Measurements from ENCODE around the gene FOXL2NB. TPM values are rescaled to one million over a fixed set of nuclear protein-coding genes. Genes with fewer than 3 reads are reported as not detected.
A peak's percentile ranks its signal among the peaks of the same experiment; 100 is the strongest.

The FOXL2NB gene
- total RNA-seq, 2 donors from 2014 or later, result not detected

DNA sequence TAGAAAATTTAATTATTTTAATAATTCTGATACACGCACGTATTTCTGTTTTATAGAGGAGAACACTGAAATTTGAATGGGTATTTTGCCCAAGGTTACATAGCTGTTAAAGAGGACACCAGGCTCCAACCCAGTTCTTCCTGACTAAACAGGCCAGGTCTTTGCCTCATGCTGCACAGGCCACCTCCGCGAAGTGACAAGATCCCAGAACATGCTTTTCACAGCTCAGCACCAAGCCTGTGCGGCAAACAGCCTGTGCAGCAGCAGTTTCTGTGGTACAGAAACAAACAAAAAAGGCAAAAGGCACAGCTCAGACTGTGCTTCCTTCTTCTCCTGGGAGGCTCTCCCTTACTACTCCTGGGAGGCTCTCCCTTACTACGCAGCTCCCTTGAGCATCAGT is 6.6 kb upstream of the FOXL2NB start:
- Mint-ChIP-seq H3K36me3 (peaks cover 6 to 18% of the 10 kb centered on the region in 2 donors), H3K9me3 (no peaks in the 10 kb centered on the region), H3K27ac (no peak overlapping the region)

DNA sequence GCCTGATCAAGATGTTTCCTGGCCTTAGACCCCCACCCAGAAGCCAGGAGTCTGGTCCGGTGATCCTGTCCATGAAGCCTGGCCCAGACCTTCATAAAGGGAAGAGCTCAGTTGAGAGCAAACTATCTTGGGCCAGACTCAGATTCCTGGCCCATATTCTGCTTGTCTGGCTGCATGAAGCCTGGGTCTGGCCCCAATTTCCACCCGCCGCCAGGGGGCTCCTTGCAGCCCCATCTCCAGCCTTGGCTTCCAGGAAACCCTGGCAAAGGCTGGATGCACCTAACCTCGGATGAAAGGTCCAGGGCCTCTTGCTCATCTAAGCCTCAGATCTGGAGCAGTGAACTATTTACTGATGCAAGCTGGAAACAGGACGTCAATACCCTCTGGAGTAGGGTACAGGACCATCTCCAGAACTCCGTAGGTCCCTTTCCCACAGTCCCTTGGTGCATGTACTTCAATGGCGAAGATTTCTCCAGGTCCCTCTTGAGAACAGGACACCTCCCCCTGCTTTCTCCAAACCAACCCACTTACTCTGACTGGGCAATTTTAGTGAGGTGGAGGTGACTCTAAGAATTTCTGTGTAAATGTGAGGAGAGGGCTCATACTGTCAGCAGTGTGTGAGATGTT is 5.6 kb upstream of the FOXL2NB start:
- no peaks in the 10 kb centered on the region for H3K9me3 Mint-ChIP-seq
- no peak overlapping the region for H3K27ac Mint-ChIP-seq
- H3K36me3 Mint-ChIP-seq, result peaks cover 6 to 18% of the 10 kb centered on the region in 2 donors
- ATAC-seq (peak in 1 of 2 donors; percentile 35), DNase-seq (ENCODE audit: low spot score in 2 of 2) (peak; percentile 37 to 56)

More for the DNA sequence above, 6.6 kb upstream of the FOXL2NB start:
- ATAC-seq, result no peak
- peak in 1 of 2 donors; percentile 6 for DNase-seq (ENCODE audit: low spot score in 2 of 2)

DNA sequence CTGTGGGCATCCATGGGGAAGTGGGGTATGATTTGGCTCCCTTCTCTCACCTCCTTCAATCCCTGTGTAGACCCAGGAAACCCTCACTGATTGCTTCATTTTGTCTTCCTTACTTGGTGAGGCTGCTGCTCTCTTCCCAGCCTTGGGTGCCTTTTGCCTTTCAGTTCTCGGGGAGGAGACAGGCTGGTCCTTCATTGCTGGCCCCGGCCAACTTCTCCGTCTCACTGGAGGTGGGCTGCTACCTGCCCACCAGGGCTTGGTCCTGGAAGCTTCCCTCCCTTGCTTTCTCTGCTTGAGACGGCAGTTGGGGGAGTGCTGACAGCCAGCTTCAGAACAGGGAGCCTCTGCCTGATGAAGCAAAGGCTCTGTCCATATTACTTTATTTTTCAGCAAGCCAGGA is 4.7 kb upstream of the FOXL2NB start:
- DNase-seq (ENCODE audit: low spot score in 2 of 2) (peak in 1 of 2 donors; percentile 49), ATAC-seq (no peak)
- Mint-ChIP-seq H3K36me3 (peaks cover 6 to 15% of the 10 kb centered on the region in 2 donors), H3K27ac (no peak overlapping the region), H3K9me3 (no peaks in the 10 kb centered on the region)

DNA sequence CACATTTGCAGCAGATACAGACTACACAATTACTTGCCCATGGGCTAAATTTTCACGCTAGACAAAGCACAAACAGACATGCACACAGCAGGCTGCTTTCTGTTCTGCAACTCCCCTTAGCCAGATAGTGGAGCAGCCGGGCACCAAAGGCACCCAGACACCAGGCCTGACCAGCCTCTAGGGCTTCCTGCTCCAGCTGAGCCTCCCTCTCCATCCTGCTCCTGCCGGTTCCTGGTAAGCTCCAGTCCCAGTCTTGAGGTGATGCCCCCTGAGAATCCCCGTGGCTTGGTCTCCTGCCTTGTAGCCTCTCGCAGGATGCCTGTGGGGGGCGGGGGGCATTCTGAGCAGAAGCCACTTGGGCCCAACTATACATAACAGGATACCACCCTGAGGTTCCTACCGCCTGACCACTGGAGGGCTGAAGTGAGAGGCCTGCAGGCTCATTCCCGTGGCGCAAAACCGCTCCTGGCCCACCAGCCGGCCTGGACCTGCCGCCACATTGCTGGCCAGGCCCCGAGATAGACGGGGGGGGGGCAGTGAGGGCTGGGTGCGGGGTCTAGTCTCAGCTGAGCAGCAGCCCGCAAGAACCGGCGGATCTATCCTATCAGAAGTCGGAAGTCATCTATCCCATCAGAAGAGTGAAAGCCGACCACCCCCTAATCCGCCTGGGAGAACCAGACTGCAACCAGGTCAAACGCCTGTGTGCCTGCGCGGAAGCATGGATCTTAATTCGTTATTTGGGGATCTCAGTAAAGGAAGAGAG is 4.0 kb upstream of the FOXL2NB start:
- DNase-seq (ENCODE audit: low spot score in 2 of 2), result peak in 1 of 2 donors; percentile 49
- H3K36me3 Mint-ChIP-seq, result peaks cover 6 to 11% of the 10 kb centered on the region in 2 donors
- ATAC-seq, result no peak
- H3K9me3 Mint-ChIP-seq, result no peaks in the 10 kb centered on the region
- no peak overlapping the region for H3K27ac Mint-ChIP-seq

DNA sequence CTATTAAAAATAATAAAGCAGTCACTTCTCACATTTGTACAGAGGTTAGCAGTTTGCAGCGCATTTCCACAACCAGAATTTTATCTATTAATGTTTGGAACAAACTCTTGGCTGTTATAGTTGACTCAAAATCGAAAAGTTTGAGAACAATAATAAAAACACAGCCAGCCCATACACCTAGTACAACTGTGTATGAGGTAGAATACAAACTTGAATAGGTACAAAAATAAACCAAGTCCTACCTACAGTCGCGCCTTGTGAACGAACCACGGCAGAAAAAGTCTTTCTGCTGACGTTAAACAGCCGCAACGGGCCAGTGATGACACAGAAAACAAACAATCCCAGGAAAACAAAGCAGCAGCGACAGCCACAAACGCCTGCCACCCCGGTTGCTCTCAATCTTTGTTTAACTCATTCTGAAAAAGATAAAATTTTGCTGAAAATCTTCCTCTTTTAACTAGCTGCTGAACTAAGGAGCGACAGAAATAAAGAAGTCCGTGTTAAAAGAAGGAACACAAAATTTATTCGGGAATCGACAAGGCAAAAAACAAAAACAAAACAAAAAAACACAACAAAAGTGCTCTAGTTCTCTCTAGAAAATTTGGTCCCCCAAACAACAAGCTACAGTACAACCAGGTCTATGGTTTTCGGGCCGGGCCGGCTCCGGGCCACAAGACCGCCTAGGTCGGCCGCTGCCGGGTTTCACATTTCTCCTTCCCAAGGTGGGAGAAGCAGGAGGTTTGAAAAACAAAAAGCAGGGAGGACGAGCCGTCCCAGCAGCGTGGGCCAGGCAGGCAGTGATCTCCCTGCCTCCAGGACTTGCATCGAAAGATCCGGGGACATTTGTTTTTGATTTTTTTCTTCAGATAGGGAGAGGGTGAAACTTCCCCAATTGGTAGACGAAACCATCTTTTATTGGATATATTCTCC is 3.0 kb upstream of the FOXL2NB start:
- Mint-ChIP-seq H3K9me3 (no peaks in the 10 kb centered on the region), H3K27ac (no peak overlapping the region), H3K36me3 (peaks cover 6 to 11% of the 10 kb centered on the region in 2 donors)
- ATAC-seq (no peak), DNase-seq (ENCODE audit: low spot score in 2 of 2) (peak in 1 of 2 donors; percentile 20)

DNA sequence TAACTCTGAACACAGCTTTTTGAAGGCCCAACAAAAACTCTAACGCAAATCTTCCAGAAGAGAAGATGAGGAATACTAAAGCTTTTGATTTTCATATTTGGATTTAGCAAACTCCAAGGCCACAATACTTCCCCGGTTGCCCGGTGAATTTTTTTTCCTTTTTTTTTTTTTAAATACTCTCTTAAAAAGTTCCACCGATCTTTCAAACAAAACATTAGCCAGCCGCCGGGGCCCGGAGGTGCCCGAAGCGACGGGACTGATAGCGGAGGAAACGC is 2.4 kb upstream of the FOXL2NB start:
- ATAC-seq (no peak), DNase-seq (ENCODE audit: low spot score in 2 of 2) (no peak)
- Mint-ChIP-seq H3K36me3 (peaks cover 6 to 11% of the 10 kb centered on the region in 2 donors), H3K27ac (no peak overlapping the region), H3K9me3 (no peaks in the 10 kb centered on the region)

DNA sequence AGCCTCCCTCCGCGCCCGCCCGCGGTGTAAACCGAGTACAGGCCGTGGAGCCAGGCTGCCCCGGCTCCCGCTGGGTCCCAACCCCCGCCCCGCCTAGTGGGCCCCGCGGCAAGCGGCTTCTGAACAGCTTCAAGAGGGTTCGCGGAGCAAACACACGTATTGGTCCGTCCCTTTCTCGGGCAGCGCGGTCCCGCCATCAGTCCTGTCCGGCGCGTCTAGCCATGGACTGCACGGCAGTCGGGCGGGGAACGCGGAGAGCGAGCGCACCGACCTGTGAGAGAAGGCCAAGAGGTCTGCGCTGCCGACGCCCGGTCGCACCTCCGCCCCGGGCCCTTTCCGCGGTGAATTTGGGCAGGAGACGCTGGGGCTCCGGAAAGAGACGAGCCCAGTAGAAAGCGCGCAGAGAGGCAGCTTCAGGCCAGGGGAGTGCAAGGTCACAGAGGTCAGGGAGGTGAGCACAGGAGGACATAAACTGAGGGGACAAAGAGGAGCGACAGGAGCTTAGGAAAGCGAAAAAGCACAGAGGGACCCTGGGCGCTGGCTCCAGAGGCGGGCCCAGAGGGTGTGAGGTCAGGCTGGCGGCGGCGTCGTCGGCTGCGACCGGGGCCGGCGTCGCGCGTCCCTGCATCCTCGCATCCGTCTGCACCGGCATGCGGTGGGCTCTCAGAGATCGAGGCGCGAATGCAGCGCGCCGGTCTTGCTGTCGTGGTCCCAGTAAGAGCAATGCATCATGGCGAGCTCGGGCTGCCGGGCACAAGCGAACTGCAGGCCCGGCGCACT is 1.9 kb upstream of the FOXL2NB start:
- no peaks in the 10 kb centered on the region for H3K9me3 Mint-ChIP-seq
- peak in 1 of 2 donors; percentile 18 for ATAC-seq
- peak overlapping the region in 1 of 2 donors; percentile 44 for H3K27ac Mint-ChIP-seq
- peak; percentile 37 to 53 for DNase-seq (ENCODE audit: low spot score in 2 of 2)
- peaks cover 6 to 11% of the 10 kb centered on the region in 2 donors for H3K36me3 Mint-ChIP-seq

DNA sequence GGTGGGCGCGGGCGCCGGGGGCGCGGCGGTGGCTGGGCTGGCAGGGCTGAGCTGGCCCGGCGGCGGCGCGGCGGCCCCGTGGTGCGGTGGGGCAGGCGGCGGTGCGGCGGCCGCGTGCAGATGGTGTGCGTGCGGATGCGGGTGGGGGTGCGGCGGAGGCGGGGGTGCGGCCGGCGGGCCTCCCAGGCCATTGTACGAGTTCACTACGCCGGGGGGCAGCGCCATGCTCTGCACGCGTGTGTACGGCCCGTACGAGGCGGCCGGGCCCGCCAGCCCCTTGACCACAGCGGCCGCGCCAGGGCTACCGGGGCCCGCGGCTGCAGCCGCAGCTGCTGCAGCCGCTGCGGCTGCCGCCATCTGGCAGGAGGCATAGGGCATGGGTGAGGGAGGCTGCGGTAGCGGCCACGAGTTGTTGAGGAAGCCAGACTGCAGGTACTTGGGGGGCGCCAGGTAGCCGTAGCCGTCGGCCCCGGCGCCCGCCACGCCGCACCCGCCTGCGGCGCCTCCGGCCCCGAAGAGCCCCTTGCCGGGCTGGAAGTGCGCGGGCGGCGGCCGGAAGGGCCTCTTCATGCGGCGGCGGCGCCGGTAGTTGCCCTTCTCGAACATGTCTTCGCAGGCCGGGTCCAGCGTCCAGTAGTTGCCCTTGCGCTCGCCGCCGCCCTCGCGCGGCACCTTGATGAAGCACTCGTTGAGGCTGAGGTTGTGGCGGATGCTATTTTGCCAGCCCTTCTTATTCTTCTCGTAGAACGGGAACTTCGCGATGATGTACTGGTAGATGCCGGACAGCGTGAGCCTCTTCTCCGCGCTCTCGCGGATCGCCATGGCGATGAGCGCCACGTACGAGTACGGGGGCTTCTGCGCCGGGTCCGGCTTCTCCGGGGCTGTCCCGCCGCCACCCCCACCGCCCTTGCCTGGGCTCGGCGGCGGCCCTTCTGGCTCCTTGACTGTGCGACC is 1.0 kb upstream of the FOXL2NB start:
- Mint-ChIP-seq H3K36me3 (peaks cover 6 to 11% of the 10 kb centered on the region in 2 donors), H3K9me3 (no peaks in the 10 kb centered on the region), H3K27ac (no peak overlapping the region)
- ATAC-seq, result peak in 1 of 2 donors; percentile 25
- DNase-seq (ENCODE audit: low spot score in 2 of 2), result peak in 1 of 2 donors; percentile 48

DNA sequence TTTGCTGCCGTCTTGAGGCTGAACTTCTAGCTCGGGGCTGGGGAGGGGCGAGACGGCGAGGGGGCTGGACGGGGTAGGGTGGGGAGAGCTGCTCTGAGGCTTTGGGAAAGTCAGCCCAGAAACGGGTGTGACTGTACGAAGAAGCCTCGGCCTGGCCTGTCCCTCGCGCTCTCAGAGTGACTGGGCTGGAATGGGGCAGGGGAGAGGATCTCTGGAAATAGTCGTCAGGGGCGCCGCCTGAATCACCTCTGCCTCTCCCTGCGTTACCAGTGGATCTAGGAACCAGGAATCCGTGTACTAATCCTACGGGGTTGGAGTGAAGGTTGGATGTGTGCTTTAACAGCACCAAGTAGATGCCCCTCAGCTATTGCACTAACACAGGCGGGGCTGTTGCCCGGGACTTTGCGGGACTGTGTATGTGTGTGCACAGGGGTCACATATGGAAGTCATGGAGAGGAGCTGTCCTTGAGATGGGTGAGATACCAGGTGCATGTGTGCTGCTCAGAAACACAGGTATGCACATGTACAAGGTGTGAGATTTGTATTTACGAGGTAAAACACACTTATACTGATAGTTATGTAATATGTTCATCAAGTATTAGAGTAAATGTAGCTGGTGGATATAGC is 591 bp downstream of the FOXL2NB start:
- Mint-ChIP-seq H3K36me3 (peaks cover 6 to 11% of the 10 kb centered on the region in 2 donors), H3K27ac (no peak overlapping the region), H3K9me3 (no peaks in the 10 kb centered on the region)
- ATAC-seq, result no peak
- peak in 1 of 2 donors; percentile 3 for DNase-seq (ENCODE audit: low spot score in 2 of 2)

DNA sequence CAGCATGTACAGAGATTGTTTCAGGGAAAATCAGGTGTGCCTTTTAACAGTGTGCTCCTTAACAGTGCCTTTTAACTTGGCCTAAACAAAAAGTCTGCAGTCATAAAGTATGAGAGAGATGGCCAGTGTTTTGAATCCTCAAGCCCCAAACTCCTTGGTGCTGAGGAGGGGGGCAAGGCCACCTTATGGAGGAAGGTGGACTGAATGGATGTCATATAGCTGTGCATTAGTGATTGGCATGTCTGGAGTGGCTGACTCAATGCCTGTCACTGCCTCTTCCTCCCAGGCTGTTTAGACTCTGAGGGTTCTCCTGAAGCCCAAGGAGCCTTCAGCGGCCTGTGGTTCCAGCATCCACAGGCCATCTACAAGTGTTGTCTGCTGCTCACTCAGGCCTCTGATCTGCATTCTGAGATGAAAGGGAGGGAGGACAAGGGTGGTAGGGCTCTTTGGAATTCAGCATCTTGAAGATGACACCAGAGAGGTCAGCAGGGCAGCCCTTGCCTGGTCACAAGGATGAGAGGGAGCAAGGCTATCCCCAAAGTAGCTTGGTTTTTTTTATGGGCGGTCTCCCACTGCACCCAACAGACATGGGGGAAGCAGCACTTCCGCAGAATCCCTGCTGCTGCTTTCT is 1.5 kb downstream of the FOXL2NB start:
- no peak for ATAC-seq
- Mint-ChIP-seq H3K9me3 (no peaks in the 10 kb centered on the region), H3K36me3 (peaks cover 6 to 11% of the 10 kb centered on the region in 2 donors), H3K27ac (no peak overlapping the region)
- DNase-seq (ENCODE audit: low spot score in 2 of 2), result peak in 1 of 2 donors; percentile 23

DNA sequence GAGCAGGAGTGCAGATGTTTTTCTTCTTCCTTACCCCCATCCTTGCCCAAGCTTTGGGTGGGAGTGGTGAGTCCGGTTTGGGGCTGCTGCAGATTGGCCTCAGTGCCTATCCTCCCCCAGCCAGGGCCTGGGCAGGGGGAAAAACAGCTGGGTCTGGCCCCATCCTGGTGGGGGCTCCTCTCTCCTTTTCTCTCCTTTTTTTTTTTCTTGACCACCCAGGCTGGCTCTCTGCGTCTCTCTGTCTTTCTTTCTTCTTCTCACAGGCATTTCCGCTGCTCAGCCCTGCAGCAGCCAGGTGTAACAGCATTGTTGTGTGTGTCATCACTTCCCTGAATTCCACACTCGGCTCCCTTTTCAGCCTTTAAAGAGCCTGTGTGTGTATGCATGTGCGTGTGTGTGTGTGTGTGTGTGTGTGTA is 2.0 kb downstream of the FOXL2NB start:
- H3K9me3 Mint-ChIP-seq, result no peaks in the 10 kb centered on the region
- DNase-seq (ENCODE audit: low spot score in 2 of 2) (peak in 1 of 2 donors; percentile 44), ATAC-seq (no peak)
- H3K27ac Mint-ChIP-seq, result no peak overlapping the region
- peaks cover 6 to 7% of the 10 kb centered on the region in 2 donors for H3K36me3 Mint-ChIP-seq

DNA sequence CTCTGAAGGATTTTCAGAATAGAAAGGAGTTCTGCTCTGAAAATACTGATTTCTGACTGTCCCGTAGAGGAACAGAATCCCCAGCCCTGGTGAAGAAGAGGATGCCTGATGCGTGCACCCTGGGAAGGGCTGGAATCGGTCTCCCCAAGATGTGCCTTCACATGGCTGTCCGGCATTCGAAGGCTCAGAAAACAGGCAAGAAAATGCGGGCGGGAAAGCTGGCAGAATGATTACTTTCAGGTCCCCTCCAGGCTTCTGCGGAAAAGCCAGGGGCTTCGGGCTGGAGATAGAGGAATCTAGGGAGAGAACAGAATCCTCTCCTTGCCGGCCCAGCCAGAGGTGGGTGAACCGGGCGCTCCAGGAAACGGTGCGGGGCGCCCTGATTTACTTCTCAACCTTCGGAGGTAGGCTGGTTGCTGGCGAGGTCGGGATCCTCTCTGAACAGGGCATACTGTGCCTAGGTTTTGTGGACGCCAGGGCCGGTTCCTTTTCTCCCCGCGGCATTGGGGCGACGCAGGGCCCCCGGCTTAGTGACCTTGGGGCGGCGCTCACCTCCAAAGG is 2.5 kb downstream of the FOXL2NB start:
- DNase-seq (ENCODE audit: low spot score in 2 of 2) (no peak), ATAC-seq (peak in 1 of 2 donors; percentile 16)
- Mint-ChIP-seq H3K27ac (no peak overlapping the region), H3K9me3 (no peaks in the 10 kb centered on the region), H3K36me3 (peaks cover 6% of the 10 kb centered on the region in 2 donors)

DNA sequence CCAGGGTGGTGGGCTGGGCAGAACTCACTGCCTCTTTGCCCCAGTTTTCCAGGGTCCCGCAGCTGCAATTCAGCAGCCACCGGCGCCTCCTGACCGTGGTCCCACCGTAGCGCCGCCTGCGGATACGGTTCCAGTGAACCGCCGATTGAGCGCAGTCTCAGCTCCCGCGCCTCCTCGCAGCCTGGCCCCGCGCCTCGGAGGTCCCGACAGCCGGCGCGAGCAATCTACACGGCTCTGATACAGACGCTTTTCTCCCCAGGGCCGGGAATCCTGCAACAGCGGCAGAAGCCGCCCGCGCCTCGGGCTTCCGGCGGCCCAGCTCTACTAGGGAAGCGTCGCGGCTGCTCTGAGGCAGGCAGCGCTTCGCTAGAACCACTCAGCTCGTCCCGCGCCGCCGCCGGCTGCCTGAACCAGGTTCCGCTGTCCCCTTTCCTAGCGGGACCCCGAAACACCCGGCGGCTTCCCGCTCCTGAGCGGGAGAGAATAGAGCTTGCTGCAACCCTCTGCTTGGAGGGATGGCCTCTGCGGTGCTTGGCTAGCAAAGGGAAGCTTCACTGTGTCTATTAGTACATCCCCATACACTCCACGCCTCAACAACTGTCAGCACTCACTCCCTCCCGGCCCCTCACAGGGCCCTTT is 3.1 kb downstream of the FOXL2NB start:
- Mint-ChIP-seq H3K27ac (no peak overlapping the region), H3K9me3 (no peaks in the 10 kb centered on the region), H3K36me3 (peaks cover 2 to 3% of the 10 kb centered on the region in 2 donors)
- ATAC-seq, result peak; percentile 44 to 54
- peak; percentile 37 to 52 for DNase-seq (ENCODE audit: low spot score in 2 of 2)

DNA sequence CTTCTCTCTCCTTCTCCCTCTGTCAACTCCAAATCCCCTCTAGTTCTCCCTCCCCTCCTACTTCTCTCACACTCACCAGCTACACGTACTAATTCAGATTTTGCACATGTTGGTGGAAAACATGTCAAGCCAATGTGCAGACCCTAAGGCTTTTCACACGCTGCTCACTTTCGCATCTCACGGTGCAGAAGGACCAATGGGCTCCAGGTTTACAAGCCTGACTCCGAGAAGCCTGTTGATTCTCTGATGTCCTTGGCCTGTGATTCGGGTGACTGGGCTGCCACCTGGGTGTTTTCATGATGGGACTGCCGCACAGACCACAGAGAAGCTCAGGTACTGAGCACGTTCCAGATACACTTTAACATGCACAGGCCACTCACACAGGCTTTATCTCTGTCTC is 3.7 kb downstream of the FOXL2NB start:
- no peak overlapping the region for H3K27ac Mint-ChIP-seq

More for the DNA sequence above, 3.7 kb downstream of the FOXL2NB start:
- H3K9me3 Mint-ChIP-seq, result no peaks in the 10 kb centered on the region
- H3K36me3 Mint-ChIP-seq, result no peaks in the 10 kb centered on the region
- ATAC-seq (no peak), DNase-seq (ENCODE audit: low spot score in 2 of 2) (peak in 1 of 2 donors; percentile 25)

Measured in activated naive CD4-positive, alpha-beta T cell treated with anti-CD3 and anti-CD28 coated beads, Interleukin-2, amount 50 U/mL, for 72 hours (primary cell).